PFSK-1 (cell line): ENCODE measurements around the gene OGFOD3.

Experiments used
- FOXP2 ChIP-seq: optimal IDR thresholded peaks from 2 replicates; pipeline ENCODE3; 2011; ENCODE audit warnings: borderline replicate concordance, control low read depth, inconsistent platforms; ENCODE audit not compliant: insufficient read depth; ENCODE audit errors: extremely low read length, extremely low read depth
- POLR2AphosphoS5 ChIP-seq: IDR thresholded peaks from 2 replicates; pipeline ENCODE4 v1.6.1; 2012; ENCODE audit warnings: low read depth, mild to moderate bottlenecking, control low read depth, low read length, moderate library complexity
- SIN3A ChIP-seq: IDR thresholded peaks from 2 replicates; pipeline ENCODE4 v1.6.1; 2012; ENCODE audit warnings: mild to moderate bottlenecking, low read length, moderate library complexity, borderline replicate concordance; ENCODE audit not compliant: insufficient read depth
- TAF1 ChIP-seq: IDR thresholded peaks from 2 replicates; pipeline ENCODE4 v1.6.1; 2012; ENCODE audit warnings: low read length, control low read depth, borderline replicate concordance; ENCODE audit not compliant: insufficient read depth
- TF ChIP-seq, protein P1 (sequence below), 2 experiments: IDR thresholded peaks; 2 replicates each; pipeline versions ENCODE4 v1.6.1 to v1.8.0; 2011 to 2012; ENCODE audit warnings: low read depth in 2 of 2, low read length in 2 of 2, control low read depth in 1 of 2, inconsistent platforms in 1 of 2, mild to moderate bottlenecking in 1 of 2, moderate library complexity in 1 of 2; ENCODE audit not compliant: insufficient read depth in 1 of 2

- TF ChIP-seq POLR2AphosphoS5 = no peak
- TF ChIP-seq FOXP2 = no peak
- TF ChIP-seq SIN3A = no peak
- TF ChIP-seq TAF1 = no peak
- TF ChIP-seq, protein P1, sequence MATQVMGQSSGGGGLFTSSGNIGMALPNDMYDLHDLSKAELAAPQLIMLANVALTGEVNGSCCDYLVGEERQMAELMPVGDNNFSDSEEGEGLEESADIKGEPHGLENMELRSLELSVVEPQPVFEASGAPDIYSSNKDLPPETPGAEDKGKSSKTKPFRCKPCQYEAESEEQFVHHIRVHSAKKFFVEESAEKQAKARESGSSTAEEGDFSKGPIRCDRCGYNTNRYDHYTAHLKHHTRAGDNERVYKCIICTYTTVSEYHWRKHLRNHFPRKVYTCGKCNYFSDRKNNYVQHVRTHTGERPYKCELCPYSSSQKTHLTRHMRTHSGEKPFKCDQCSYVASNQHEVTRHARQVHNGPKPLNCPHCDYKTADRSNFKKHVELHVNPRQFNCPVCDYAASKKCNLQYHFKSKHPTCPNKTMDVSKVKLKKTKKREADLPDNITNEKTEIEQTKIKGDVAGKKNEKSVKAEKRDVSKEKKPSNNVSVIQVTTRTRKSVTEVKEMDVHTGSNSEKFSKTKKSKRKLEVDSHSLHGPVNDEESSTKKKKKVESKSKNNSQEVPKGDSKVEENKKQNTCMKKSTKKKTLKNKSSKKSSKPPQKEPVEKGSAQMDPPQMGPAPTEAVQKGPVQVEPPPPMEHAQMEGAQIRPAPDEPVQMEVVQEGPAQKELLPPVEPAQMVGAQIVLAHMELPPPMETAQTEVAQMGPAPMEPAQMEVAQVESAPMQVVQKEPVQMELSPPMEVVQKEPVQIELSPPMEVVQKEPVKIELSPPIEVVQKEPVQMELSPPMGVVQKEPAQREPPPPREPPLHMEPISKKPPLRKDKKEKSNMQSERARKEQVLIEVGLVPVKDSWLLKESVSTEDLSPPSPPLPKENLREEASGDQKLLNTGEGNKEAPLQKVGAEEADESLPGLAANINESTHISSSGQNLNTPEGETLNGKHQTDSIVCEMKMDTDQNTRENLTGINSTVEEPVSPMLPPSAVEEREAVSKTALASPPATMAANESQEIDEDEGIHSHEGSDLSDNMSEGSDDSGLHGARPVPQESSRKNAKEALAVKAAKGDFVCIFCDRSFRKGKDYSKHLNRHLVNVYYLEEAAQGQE (IDR thresholded peaks at IDR 0.05; ENCODE audit: insufficient read depth in 1 of 2, low read depth in 2 of 2, low read length in 2 of 2) = no peak
Measured at GRCh38 chr17:82438401-82439193, 20.2 kb upstream of the OGFOD3 start.
